Body of pancreas (tissue), 4 donors: ENCODE results near the gene CPXM2. TPM values are rescaled to one million over a fixed set of nuclear protein-coding genes. Genes with fewer than 3 reads are reported as not detected.

Experiments used
- ATAC-seq: fragments of 150-250 bp; one replicate; pipeline ENCODE4 v1.9.1; 2016
- DNase-seq, 4 donors: peaks; one replicate each; pipeline ENCODE4 v3.0.0-alpha.2; 2019
- H3K27ac ChIP-seq, 4 donors: fragments of 200-600 bp; sonication (generic); 1 replicate in 3 of 4; 2 replicates in 1 of 4; pipeline versions ENCODE4 v1.5.1 to v1.6.1; 2016 to 2019; ENCODE audit warnings: mild to moderate bottlenecking in 1 of 4, mixed read lengths in 1 of 4, moderate library complexity in 1 of 4
- H3K27me3 ChIP-seq, 2 donors: fragments of 200-600 bp; sonication (generic); one replicate each; pipeline ENCODE4 v1.6.0; 2016; ENCODE audit warnings: mild to moderate bottlenecking in 1 of 2
- H3K36me3 ChIP-seq, 2 donors: fragments of 200-600 bp; sonication (generic); replicated peaks in 1 of 2; 2 replicates each; pipeline ENCODE4 v1.5.1; 2016; ENCODE audit warnings: low read depth in 2 of 2; ENCODE audit not compliant: insufficient read depth in 1 of 2
- H3K4me1 ChIP-seq: fragments of 200-600 bp; sonication (generic); one replicate; pipeline ENCODE4 v1.6.0; 2016
- H3K4me3 ChIP-seq, 2 donors: fragments of 200-600 bp; sonication (generic); 1 replicate in 1 of 2; 2 replicates in 1 of 2; pipeline ENCODE4 v1.5.1; 2016 to 2019
- H3K9me3 ChIP-seq, 3 donors: fragments of 200-600 bp; sonication (generic); 1 replicate in 2 of 3; 2 replicates in 1 of 3; pipeline ENCODE4 v1.5.1; 2016
- CTCF ChIP-seq, 7 experiments: fragments of 450-650 bp in 4 of 7; fragments of 200-600 bp in 3 of 7; sonication (generic) in 3 of 7; IDR thresholded peaks; one replicate each; pipeline ENCODE4 v1.5.1; 2016 to 2019; ENCODE audit warnings: antibody characterized with exemption in 7 of 7
- POLR2A ChIP-seq, 3 donors: fragments of 450-650 bp; IDR thresholded peaks; one replicate each; pipeline ENCODE4 v1.6.1; 2016; ENCODE audit warnings: antibody characterized with exemption in 3 of 3, mild to moderate bottlenecking in 2 of 3
- WGBS, 2 donors: methylation state at CpG; one replicate each; pipeline ENCODE4 v1.1.5; 2017; 5-methylcytosine and 5-hydroxymethylcytosine counted together
- intact Hi-C: fragments of 100-400 bp; cut with DNase I; formaldehyde crosslinking; loops from one replicate; pipeline ENCODE4 v1.15.1; 2023
- total RNA-seq, 2 donors: library from RNA; depleted of rRNA; stranded (reverse); fragments of >200 nt; gene quantifications; one replicate each; pipeline ENCODE4 v1.1.0, GENCODE V29; 2016

The CPXM2 gene
- total RNA-seq, 2 donors from 2014 or later, result 4.2 to 8.2 TPM

- Histone ChIP-seq H3K27ac (no peak overlapping the region), H3K9me3 (no peaks in the 10 kb centered on the region), H3K4me3 (no peak overlapping the region), H3K36me3 (no peaks in the 10 kb centered on the region), H3K27me3 (no peaks in the 10 kb centered on the region), H3K4me1 (no peaks in the 10 kb centered on the region)
- WGBS, 2 donors, result 39 to 42% methylated on average over 6 of the region's 6 CpGs
- no peak for ATAC-seq
- no peak for DNase-seq
- no peak for TF ChIP-seq CTCF (IDR thresholded peaks at IDR 0.05)
- TF ChIP-seq POLR2A (IDR thresholded peaks at IDR 0.05), result no peak
- intact Hi-C loops, result no loop called here
Observed at GRCh38 chr10:123808906-123809305, 82.7 kb downstream of the CPXM2 start.

- H3K4me3 ChIP-seq, result no peak overlapping the region
- DNase-seq, result no peak
- no peak overlapping the region for H3K27ac ChIP-seq
- no peak for ATAC-seq
- no peaks in the 10 kb centered on the region for H3K4me1 ChIP-seq
- no peaks in the 10 kb centered on the region for H3K9me3 ChIP-seq
- H3K36me3 ChIP-seq, result no peaks in the 10 kb centered on the region
- H3K27me3 ChIP-seq, result no peaks in the 10 kb centered on the region
- TF ChIP-seq POLR2A (IDR thresholded peaks at IDR 0.05), result no peak
- TF ChIP-seq CTCF (IDR thresholded peaks at IDR 0.05), result no peak
- 53 to 57% methylated on average over 2 of the region's 2 CpGs for WGBS, 2 donors
- intact Hi-C loops, result no loop called here
Observed at GRCh38 chr10:123808286-123808685, 83.3 kb downstream of the CPXM2 start.

GRCh38 chr10:123807444-123808035 lies 84.1 kb downstream of the CPXM2 start:
- Histone ChIP-seq H3K36me3 (no peaks in the 10 kb centered on the region), H3K9me3 (no peaks in the 10 kb centered on the region), H3K27ac (no peak overlapping the region), H3K4me1 (no peaks in the 10 kb centered on the region), H3K4me3 (no peak overlapping the region), H3K27me3 (no peaks in the 10 kb centered on the region)
- DNase-seq, result no peak
- no peak for ATAC-seq
- intact Hi-C loops, result no loop called here
- TF ChIP-seq CTCF (IDR thresholded peaks at IDR 0.05) (no peak), POLR2A (IDR thresholded peaks at IDR 0.05) (no peak)
- 21 to 40% methylated on average over 5 of the region's 5 CpGs for WGBS, 2 donors

- intact Hi-C loops, result no loop called here
- no peak for DNase-seq
- Histone ChIP-seq H3K27me3 (no peaks in the 10 kb centered on the region), H3K9me3 (no peaks in the 10 kb centered on the region), H3K4me1 (no peaks in the 10 kb centered on the region), H3K36me3 (no peaks in the 10 kb centered on the region), H3K27ac (no peak overlapping the region), H3K4me3 (no peak overlapping the region)
- 45 to 48% methylated on average over 3 of the region's 3 CpGs for WGBS, 2 donors
- no peak for ATAC-seq
- no peak for TF ChIP-seq CTCF (IDR thresholded peaks at IDR 0.05)
- TF ChIP-seq POLR2A (IDR thresholded peaks at IDR 0.05), result no peak
Observed at GRCh38 chr10:123804716-123805115, 86.9 kb downstream of the CPXM2 start.

- intact Hi-C loops, result no loop called here
- no peak for DNase-seq
- Histone ChIP-seq H3K4me1 (no peaks in the 10 kb centered on the region), H3K27ac (no peak overlapping the region), H3K27me3 (no peaks in the 10 kb centered on the region), H3K4me3 (no peak overlapping the region), H3K9me3 (no peaks in the 10 kb centered on the region), H3K36me3 (no peaks in the 10 kb centered on the region)
- TF ChIP-seq POLR2A (IDR thresholded peaks at IDR 0.05) (no peak), CTCF (IDR thresholded peaks at IDR 0.05) (no peak)
- WGBS, 2 donors, result 67 to 69% methylated on average over 7 of the region's 7 CpGs
- ATAC-seq, result no peak
Observed at GRCh38 chr10:123800821-123801220, 90.8 kb downstream of the CPXM2 start.
